ENCODE results near the gene TRIM54.
"Not testable (repeated sequence)": the region's sequence is repeated elsewhere in the genome, so short reads cannot be mapped to it uniquely, and the experiment has no call there.

TRIM54 gene

GRCh38 chr2:27315122-27315521 is 32.9 kb downstream of the TRIM54 start:
- DNase-seq = no peak

- DNase-seq = no peak
Measured at GRCh38 chr2:27316655-27317412, 34.6 kb downstream of the TRIM54 start.

- DNase-seq = not testable (repeated sequence)
Measured at GRCh38 chr2:27319839-27320238, 37.6 kb downstream of the TRIM54 start.

- no peak for DNase-seq
Measured at GRCh38 chr2:27320958-27321543, 38.8 kb downstream of the TRIM54 start.

- no peak for DNase-seq
Measured at GRCh38 chr2:27322301-27322765, 40.1 kb downstream of the TRIM54 start.

GRCh38 chr2:27322766-27323595 is 40.8 kb downstream of the TRIM54 start, which contains the start of gene MPV17:
MPV17 (minus strand) TSS chr2:27323097; CDS start chr2:27322517, 580 bp downstream.
- DNase-seq = no peak

- DNase-seq = no peak
Measured at GRCh38 chr2:27323596-27324285, 41.5 kb downstream of the TRIM54 start.

- DNase-seq = no peak
Measured at GRCh38 chr2:27324720-27325119, 42.5 kb downstream of the TRIM54 start.

GRCh38 chr2:27335311-27335710 is 53.1 kb downstream of the TRIM54 start:
- DNase-seq = no peak

- no peak for DNase-seq
Measured at GRCh38 chr2:27336173-27336572, 53.9 kb downstream of the TRIM54 start.

GRCh38 chr2:27347641-27348040 is 65.4 kb downstream of the TRIM54 start:
- DNase-seq = no peak

GRCh38 chr2:27350106-27350693 is 68.0 kb downstream of the TRIM54 start:
- DNase-seq = no peak

GRCh38 chr2:27351802-27352598 is 69.8 kb downstream of the TRIM54 start:
- DNase-seq = no peak

GRCh38 chr2:27353386-27353761 is 71.1 kb downstream of the TRIM54 start:
- not testable (repeated sequence) for DNase-seq

- DNase-seq = no peak
Measured at GRCh38 chr2:27353762-27354596, 71.8 kb downstream of the TRIM54 start.

- DNase-seq = no peak
Measured at GRCh38 chr2:27354597-27354927, 72.3 kb downstream of the TRIM54 start.

GRCh38 chr2:27356056-27356381 is 73.8 kb downstream of the TRIM54 start:
- no peak for DNase-seq

- DNase-seq = peak; percentile 49
Measured at GRCh38 chr2:27356382-27357181, 74.4 kb downstream of the TRIM54 start, which contains the start of gene GTF3C2. GTF3C2 (minus strand) TSS chr2:27356764; CDS start chr2:27343554, 13,210 bp downstream.

Data from cortex of kidney (tissue), 1 donor.